Neural cell (in vitro differentiated cells): ENCODE measurements around the gene ATF1. TPM values are rescaled to one million over a fixed set of nuclear protein-coding genes. Genes with fewer than 3 reads are reported as not detected.

ENCODE experiments used
- H2AFZ ChIP-seq: fragments of 200-600, 300-800 bp; sonication (generic), shearing (Covaris generic); 2 replicates; pipeline ENCODE4 v1.6.0; 2014; ENCODE audit warnings: low read depth, mild to moderate bottlenecking, antibody characterized with exemption, low read length, moderate library complexity
- H3F3A ChIP-seq: fragments of 200-600 bp; shearing (Covaris generic); 2 replicates; pipeline ENCODE4 v1.6.1; 2016; ENCODE audit warnings: mild to moderate bottlenecking, moderate library complexity, mixed read lengths, antibody characterized with exemption, low read length; ENCODE audit not compliant: insufficient read depth, poor library complexity, severe bottlenecking
- H3K27ac ChIP-seq: fragments of 200-600, 300-800 bp; sonication (generic), shearing (Covaris generic); 2 replicates; pipeline ENCODE4 v1.5.1; 2014; ENCODE audit warnings: mild to moderate bottlenecking, low read length, moderate library complexity
- H3K27me3 ChIP-seq: fragments of 300-800, 200-600 bp; sonication (generic), shearing (Covaris generic); 2 replicates; pipeline ENCODE4 v1.6.0; 2014; ENCODE audit warnings: mild to moderate bottlenecking, low read depth, low read length, moderate library complexity; ENCODE audit not compliant: insufficient read depth
- H3K36me3 ChIP-seq: fragments of 300-800, 200-600 bp; sonication (generic), shearing (Covaris generic); 2 replicates; pipeline ENCODE4 v1.5.1; 2014; ENCODE audit warnings: mild to moderate bottlenecking, antibody characterized with exemption, low read length, moderate library complexity; ENCODE audit not compliant: insufficient read depth
- H3K4me2 ChIP-seq: fragments of 300-800, 200-600 bp; sonication (generic), shearing (Covaris generic); 2 replicates; pipeline ENCODE4 v1.6.0; 2014; ENCODE audit warnings: mild to moderate bottlenecking, low read length
- H3K4me3 ChIP-seq: fragments of 300-800, 200-600 bp; sonication (generic), shearing (Covaris generic); 2 replicates; pipeline ENCODE4 v1.5.1; 2014; ENCODE audit warnings: mild to moderate bottlenecking, low read length, moderate library complexity
- H3K79me2 ChIP-seq: fragments of 200-600 bp; shearing (Covaris generic); replicated peaks from 2 replicates; pipeline ENCODE4 v1.6.0; 2014; ENCODE audit warnings: mild to moderate bottlenecking, low read length, moderate library complexity; ENCODE audit not compliant: insufficient read depth
- H3K9ac ChIP-seq: fragments of 300-800, 200-600 bp; sonication (generic), shearing (Covaris generic); 2 replicates; pipeline ENCODE4 v1.6.1; 2016; ENCODE audit warnings: mild to moderate bottlenecking, low read length, mixed read lengths
- H3K9me2 ChIP-seq: fragments of 200-600 bp; shearing (Covaris generic); 2 replicates; pipeline ENCODE4 v1.6.1; 2016; ENCODE audit warnings: mild to moderate bottlenecking, low read length, mixed read lengths; ENCODE audit not compliant: insufficient read depth
- H3K9me3 ChIP-seq: fragments of 200-600, 300-800 bp; sonication (generic), shearing (Covaris generic); 2 replicates; pipeline ENCODE4 v1.6.1; 2016; ENCODE audit warnings: mild to moderate bottlenecking, mixed run types, low read length, moderate library complexity, mixed read lengths
- H4K20me1 ChIP-seq: fragments of 200-600 bp; shearing (Covaris generic); 2 replicates; pipeline ENCODE4 v1.6.1; 2016; ENCODE audit warnings: mild to moderate bottlenecking, mixed run types; ENCODE audit not compliant: insufficient read depth
- CTCF ChIP-seq: fragments of 450-650 bp; IDR thresholded peaks from 2 replicates; pipeline ENCODE4 v1.5.1; 2014; ENCODE audit warnings: antibody characterized with exemption, mild to moderate bottlenecking, moderate library complexity; ENCODE audit not compliant: poor library complexity, severe bottlenecking
- EP300 ChIP-seq: fragments of 450-650 bp; conservative IDR thresholded peaks from 2 replicates; pipeline ENCODE4 v1.6.1; 2014; ENCODE audit warnings: antibody characterized with exemption, mild to moderate bottlenecking, moderate library complexity; ENCODE audit not compliant: poor library complexity, severe bottlenecking
- EZH2 ChIP-seq: fragments of 200-600, 300-800 bp; shearing (Covaris generic), sonication (generic); IDR thresholded peaks from 2 replicates; pipeline ENCODE4 v1.6.1; 2014; ENCODE audit warnings: antibody characterized with exemption, low read length, borderline replicate concordance, mild to moderate bottlenecking; ENCODE audit not compliant: insufficient read depth, poor library complexity, severe bottlenecking
- MXI1 ChIP-seq: fragments of 450-650 bp; conservative IDR thresholded peaks from 2 replicates; pipeline ENCODE4 v1.6.1; 2014; ENCODE audit warnings: antibody characterized with exemption, mild to moderate bottlenecking; ENCODE audit not compliant: poor library complexity, severe bottlenecking
- POLR2AphosphoS5 ChIP-seq: IDR thresholded peaks from 2 replicates; pipeline ENCODE4 v1.6.1; 2012
- RAD21 ChIP-seq: fragments of 450-650 bp; conservative IDR thresholded peaks from 2 replicates; pipeline ENCODE4 v1.6.1; 2014; ENCODE audit warnings: antibody characterized with exemption, mild to moderate bottlenecking, moderate library complexity
- REST ChIP-seq: IDR thresholded peaks from 2 replicates; pipeline ENCODE4 v1.6.1; 2012; ENCODE audit warnings: borderline replicate concordance
- SMC3 ChIP-seq: fragments of 450-650 bp; conservative IDR thresholded peaks from 2 replicates; pipeline ENCODE4 v1.6.1; 2014; ENCODE audit warnings: antibody characterized with exemption, mild to moderate bottlenecking, moderate library complexity; ENCODE audit not compliant: poor library complexity
- TAF1 ChIP-seq: IDR thresholded peaks from 2 replicates; pipeline ENCODE4 v1.6.1; 2012; ENCODE audit warnings: low read depth
- polyA plus RNA-seq: library from polyadenylated mRNA; depleted of rRNA; stranded (reverse); fragments of >200 nt; gene quantifications from 2 replicates; pipeline ENCODE4 v1.2.3, GENCODE V29; 2014

Gene ATF1
- polyA plus RNA-seq, 1 donor from 2014 or later = 11.3 TPM

- no peak for TF ChIP-seq MXI1
- TF ChIP-seq TAF1 = no peak
- TF ChIP-seq EZH2 = no peak
- no peak for TF ChIP-seq EP300
- no peaks in the 10 kb centered on the region for H3F3A ChIP-seq
- H3K4me2 ChIP-seq = no peak overlapping the region
- no peaks in the 10 kb centered on the region for H4K20me1 ChIP-seq
- H2AFZ ChIP-seq = no peak overlapping the region
- H3K4me3 ChIP-seq = no peak overlapping the region
- H3K79me2 ChIP-seq = no peaks in the 10 kb centered on the region
- no peaks in the 10 kb centered on the region for H3K9me3 ChIP-seq
- H3K27ac ChIP-seq = no peak overlapping the region
- no peaks in the 10 kb centered on the region for H3K36me3 ChIP-seq
- H3K27me3 ChIP-seq = no peaks in the 10 kb centered on the region
- no peaks in the 10 kb centered on the region for H3K9me2 ChIP-seq
- no peak overlapping the region for H3K9ac ChIP-seq
Measured at GRCh38 chr12:50780013-50780412, 16.1 kb downstream of the ATF1 start.

- Histone ChIP-seq H3K4me2 (no peak overlapping the region), H3K9me2 (no peaks in the 10 kb centered on the region), H3K4me3 (no peak overlapping the region), H3K9ac (no peak overlapping the region), H3K27ac (no peak overlapping the region), H3K27me3 (no peaks in the 10 kb centered on the region), H3F3A (no peaks in the 10 kb centered on the region), H3K79me2 (no peaks in the 10 kb centered on the region), H3K36me3 (no peaks in the 10 kb centered on the region), H3K9me3 (no peaks in the 10 kb centered on the region), H2AFZ (no peak overlapping the region), H4K20me1 (no peaks in the 10 kb centered on the region)
- TF ChIP-seq POLR2AphosphoS5 = no peak
- no peak for TF ChIP-seq TAF1
- no peak for TF ChIP-seq RAD21
- no peak for TF ChIP-seq CTCF
- TF ChIP-seq MXI1 = no peak
- no peak for TF ChIP-seq EP300
- TF ChIP-seq EZH2 = no peak
- no peak for TF ChIP-seq SMC3
- TF ChIP-seq REST = no peak
Measured at GRCh38 chr12:50784501-50784900, 20.6 kb downstream of the ATF1 start.
